Measurements from ENCODE around the gene PFKFB4. TPM values are rescaled to one million over a fixed set of nuclear protein-coding genes. Genes with fewer than 3 reads are reported as not detected.

PFKFB4 gene
- 9.2 and 14.4 TPM in 2 replicates for total RNA-seq

DNA sequence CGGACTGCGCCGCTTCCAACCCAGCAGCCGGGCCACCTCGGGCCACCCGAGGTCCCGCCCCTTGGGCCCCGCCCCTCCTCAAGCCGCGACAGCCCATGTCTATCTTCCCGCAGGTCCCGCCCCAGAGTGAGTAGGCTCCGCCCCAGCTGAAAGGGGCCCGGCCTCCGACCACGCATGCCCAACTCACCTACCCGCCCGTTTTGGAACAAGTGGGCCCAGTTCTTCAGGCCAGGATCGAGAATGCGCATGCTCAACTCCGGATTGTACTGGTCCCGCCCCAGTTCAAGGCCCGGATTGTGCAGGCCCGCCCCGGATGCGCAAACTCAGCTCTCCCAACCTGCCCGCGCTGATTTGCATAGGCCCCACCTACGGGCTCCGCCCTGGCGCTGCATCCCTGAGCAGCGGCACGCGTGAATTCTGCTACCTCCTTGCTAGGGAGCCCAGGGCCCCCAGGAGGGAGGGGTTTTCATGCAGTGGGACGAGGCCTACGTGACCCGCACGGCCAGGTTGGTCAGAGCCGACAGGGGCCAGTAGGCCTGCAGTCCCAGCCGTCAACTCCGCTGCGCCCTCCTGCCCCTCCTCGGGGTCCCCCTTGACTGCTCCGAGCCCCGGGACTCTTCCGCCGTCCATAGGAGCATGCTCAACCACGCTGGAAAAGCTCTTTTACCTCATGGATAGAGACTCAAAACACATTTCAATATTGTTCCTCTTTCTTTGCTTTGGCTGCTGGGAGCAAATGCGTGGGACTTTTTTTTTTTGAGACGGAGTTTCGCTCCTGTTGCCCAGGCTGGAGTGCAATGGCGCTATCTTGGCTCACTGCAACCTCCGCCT lies at the start of gene PFKFB4:
TSS of gene PFKFB4 (minus strand) at position 8 of the 831 bp plus-strand sequence. CDS start 26 bp downstream, outside the sequence.

DNA sequence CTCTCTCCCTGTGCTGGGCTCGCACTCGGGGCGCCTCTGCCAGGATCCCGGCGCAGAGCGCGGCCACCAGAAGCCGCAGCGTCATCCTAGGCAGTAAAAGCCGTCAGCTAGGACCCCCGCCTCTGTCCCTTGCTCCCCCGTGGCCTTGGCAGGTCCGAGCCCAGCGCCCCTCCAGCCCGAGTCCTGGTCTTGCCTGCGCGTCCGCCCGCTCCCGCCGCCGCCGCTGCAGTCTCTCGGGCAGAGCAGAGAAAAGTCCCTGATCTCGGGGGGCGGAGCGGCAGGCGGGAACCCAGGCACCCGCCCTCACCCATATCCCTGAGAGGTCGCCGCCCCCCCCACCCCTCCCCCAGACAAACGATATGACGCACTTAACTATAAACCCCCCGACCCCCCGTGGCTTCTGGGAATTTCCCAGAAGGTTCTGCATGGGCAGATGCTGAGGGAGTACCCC lies 38.5 kb upstream of the PFKFB4 start, which contains the start of gene COL7A1:
TSS of gene COL7A1 (minus strand) at position 255 of the 451 bp plus-strand sequence. CDS start at position 85, 170 bp downstream.

GRCh38 chr3:48563382-48563918 lies 6.8 kb upstream of the PFKFB4 start, which contains the start of gene UCN2:
Gene UCN2, minus strand, starts transcription at chr3:48563781. Its CDS starts 657 bp downstream, at chr3:48563124.

DNA sequence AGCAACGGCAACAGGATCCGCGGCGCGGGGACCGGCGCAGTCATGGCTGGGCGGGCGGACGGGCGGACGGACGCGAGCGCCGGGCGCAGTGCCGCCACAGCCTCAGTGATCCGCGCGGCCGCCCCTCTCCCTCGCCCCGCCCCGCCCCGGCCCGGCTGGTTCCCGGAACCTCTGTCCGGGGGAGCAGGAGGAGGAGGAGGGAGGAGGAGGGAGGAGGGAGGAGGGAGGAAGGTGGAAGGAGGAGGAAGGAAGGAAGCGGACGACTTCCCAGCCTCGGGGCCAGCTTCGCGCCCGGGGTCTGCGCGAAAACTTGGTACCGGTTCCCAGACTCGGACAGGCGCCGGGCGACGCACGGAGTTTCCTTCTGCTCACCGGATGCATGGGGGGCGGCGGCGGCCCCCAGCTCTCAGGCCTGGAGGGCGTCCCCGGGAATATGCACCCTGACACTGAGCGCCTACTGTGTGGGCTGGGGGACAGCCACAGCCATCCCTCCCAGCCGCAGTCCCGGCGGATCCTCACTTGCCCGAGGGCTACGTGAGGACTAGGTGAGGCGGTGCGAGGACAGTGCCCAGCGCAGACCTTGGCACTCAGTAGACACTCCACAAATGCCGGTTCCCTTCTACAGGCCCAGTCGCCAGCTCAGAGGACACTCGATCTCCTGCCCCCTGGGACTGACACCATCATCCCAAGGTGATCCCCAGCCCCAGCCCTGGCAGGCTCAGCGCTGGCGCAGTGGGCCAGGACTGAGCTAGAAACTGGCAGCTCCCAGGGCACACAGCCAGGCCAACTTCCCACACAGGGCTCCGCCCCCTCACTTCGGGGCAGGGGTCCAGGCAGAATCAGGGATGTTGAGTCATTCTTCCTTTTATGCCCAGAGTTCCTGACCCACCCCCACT lies 52.3 kb downstream of the PFKFB4 start, which contains the start of gene SHISA5:
TSS of gene SHISA5 (minus strand) at position 124 of the 896 bp plus-strand sequence. CDS start at position 44, 80 bp downstream.

Other genes with a start within 250 kb of the PFKFB4 start
- not detected in 2 replicates for gene SPINK8, start 223.1 kb downstream of the PFKFB4 start, total RNA-seq
- gene FBXW12, start 184.6 kb downstream of the PFKFB4 start, total RNA-seq = not detected in 2 replicates
- gene PLXNB1, start 126.7 kb downstream of the PFKFB4 start, total RNA-seq = 14.7 and 30.0 TPM in 2 replicates
- 21.5 and 24.3 TPM in 2 replicates for gene CCDC51, start 116.7 kb downstream of the PFKFB4 start, total RNA-seq
- 211 and 292 TPM in 2 replicates for gene TMA7, start 116.5 kb downstream of the PFKFB4 start, total RNA-seq
- 5.4 and 13.4 TPM in 2 replicates for gene ATRIP, start 110.1 kb downstream of the PFKFB4 start, total RNA-seq
- gene SHISA5, start 52.6 kb downstream of the PFKFB4 start, total RNA-seq = 96.6 and 106 TPM in 2 replicates
- 1.2 and 1.5 TPM in 2 replicates for gene UCN2, start 7.0 kb upstream of the PFKFB4 start, total RNA-seq
- 46.3 and 70.9 TPM in 2 replicates for gene COL7A1, start 38.5 kb upstream of the PFKFB4 start, total RNA-seq
- gene UQCRC1, start 52.8 kb upstream of the PFKFB4 start, total RNA-seq = 414 and 596 TPM in 2 replicates
- not detected in 2 replicates for gene TMEM89, start 65.0 kb upstream of the PFKFB4 start, total RNA-seq
- 24.5 and 35.4 TPM in 2 replicates for gene SLC26A6, start 78.7 kb upstream of the PFKFB4 start, total RNA-seq
- gene CELSR3, start 106.1 kb upstream of the PFKFB4 start, total RNA-seq = 0.89 and 1.00 TPM in 2 replicates
- 11.5 and 14.6 TPM in 2 replicates for gene NCKIPSD, start 129.1 kb upstream of the PFKFB4 start, total RNA-seq
- 38.3 and 40.7 TPM in 2 replicates for gene IP6K2, start 160.4 kb upstream of the PFKFB4 start, total RNA-seq

Measured in uterine smooth muscle cell (primary cell).